CD4-positive, alpha-beta T cell treated with Interferon gamma for 1 hour (primary cell): ENCODE results near the gene SHE.

Source experiments
- DNase-seq: peaks from one replicate; pipeline ENCODE4 v3.0.0-alpha.2; 2020

SHE gene

DNA sequence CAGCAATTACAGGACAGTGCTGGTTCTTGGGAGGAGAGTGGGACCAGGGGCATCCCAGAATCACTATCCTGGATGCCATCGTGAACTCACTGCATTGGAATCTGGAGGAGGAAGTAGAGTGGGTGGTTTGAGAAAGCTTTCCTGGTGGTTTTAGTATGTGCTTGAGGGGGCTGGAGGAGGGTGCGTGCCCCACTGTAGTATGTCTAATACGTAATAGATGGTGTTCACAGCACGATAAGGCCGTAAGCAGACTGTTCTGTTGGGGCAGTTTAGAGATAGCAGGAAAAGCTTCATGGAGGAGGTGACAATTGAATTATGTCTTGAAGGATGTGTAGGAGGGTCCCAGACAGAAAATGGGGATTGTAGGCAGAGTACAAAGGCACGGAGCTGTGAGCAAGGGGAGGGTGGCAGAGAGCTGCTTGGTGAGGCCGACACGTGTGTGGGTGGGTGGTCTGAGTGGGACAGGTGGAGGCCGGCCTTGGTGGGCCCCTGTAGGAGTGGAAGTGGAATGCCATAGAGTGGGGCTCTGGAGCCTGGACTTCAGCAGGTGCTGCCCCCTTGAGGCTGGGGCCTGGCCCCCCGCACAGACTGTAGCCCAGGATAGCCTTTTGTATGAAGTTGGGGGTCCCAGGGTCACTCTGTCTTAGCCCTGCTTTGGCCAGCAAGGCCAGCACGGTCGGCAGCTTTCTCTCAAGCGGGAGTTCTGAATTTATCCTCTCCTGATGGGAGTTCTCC is 60.0 kb downstream of the SHE start:
- no peak for DNase-seq

DNA sequence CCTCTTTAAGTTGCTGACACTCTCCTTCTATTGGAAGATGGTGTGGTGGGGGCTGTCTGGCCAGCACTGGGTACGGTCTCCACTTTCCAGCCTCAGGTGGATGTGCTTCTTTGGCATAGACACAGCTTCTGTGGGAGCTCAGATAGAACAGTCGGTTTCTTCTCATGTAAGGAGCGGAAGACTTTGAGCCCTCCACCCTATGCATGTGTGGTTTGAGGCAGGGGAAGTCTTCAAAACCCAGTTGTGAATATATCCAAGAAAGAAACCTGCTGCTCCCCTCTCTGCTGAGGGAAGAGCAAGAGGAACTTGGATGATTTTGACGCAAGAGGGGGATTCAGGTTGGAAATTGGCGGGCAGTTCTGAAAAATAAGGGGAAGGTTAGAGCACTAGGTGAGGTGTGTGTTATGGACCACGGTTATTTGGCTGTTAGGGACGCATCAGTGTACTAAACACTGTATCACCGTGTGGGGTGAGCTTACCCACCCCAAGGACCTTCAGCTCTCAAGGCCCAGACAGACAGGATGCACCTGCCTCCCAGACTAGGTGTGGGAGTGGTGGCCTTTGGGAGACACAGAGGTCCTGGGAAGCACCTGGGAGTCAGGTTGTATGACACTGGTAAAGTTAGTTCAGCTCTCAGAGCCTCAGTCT is 60.8 kb downstream of the SHE start:
- DNase-seq, result no peak

DNA sequence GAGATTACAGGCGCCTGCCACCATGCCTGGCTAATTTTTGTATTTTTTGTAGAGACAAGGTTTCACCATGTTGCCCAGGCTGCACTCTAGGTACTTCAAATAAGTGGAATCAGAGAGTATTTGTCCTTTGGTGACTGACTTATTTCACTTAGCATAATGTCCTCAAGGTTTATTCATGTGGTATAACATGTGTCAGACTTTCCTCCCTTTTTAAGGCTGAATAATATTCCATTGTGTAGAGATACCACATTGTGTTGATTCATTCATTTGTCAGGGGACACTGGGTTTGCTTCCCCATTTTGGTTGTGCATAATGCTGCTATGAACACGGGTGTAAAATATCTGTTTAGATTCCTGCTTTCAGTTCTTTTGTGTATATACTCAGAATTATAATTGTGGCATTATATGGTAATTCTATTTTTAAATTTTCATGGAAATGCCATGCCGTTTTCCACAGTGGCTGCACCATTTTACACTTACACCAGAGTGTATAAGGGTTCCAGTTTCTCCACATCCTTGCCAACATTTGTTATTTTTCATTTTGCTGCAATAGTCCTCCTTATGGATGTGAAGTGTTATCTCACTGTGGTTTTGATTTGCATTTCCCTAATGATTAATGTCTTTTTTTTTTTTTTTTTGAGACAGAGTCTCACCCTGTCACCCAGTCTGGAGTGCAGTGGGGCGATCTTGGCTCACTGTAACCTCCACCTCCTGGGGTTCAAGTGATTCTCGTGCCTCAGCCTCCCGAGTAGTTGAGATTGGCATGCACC is 62.0 kb downstream of the SHE start:
- DNase-seq, result no peak

- no peak for DNase-seq
Measured at GRCh38 chr1:154436433-154436832, 65.8 kb downstream of the SHE start.

DNA sequence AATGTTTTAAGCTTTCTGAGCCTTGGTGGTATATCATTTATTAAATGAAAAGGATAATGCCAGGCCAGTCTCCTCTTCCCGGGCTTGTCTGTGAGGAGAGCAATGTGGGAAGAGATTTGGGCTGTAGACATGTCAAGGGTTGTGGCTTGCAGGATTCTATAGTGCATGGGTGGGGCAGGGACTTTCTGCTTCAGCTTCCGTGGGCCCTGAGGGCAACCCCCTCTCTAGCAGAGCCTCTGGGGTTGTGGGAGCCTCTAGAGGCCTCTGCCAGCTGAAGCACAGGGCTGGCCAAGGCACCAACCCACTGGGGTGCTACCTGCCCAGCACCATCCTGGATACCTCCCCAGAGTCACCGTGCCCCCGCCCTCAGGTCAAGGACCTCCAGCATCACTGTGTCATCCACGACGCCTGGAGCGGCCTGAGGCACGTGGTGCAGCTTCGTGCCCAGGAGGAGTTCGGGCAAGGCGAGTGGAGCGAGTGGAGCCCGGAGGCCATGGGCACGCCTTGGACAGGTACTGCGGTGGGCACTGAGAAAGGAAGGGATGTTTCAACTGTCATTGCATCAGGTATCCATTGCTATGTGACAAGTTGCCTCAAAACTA is 66.5 kb downstream of the SHE start:
- no peak for DNase-seq

GRCh38 chr1:154434346-154435085 is 67.7 kb downstream of the SHE start:
- DNase-seq, result no peak

- no peak for DNase-seq
Measured at GRCh38 chr1:154433161-154433764, 68.9 kb downstream of the SHE start.

DNA sequence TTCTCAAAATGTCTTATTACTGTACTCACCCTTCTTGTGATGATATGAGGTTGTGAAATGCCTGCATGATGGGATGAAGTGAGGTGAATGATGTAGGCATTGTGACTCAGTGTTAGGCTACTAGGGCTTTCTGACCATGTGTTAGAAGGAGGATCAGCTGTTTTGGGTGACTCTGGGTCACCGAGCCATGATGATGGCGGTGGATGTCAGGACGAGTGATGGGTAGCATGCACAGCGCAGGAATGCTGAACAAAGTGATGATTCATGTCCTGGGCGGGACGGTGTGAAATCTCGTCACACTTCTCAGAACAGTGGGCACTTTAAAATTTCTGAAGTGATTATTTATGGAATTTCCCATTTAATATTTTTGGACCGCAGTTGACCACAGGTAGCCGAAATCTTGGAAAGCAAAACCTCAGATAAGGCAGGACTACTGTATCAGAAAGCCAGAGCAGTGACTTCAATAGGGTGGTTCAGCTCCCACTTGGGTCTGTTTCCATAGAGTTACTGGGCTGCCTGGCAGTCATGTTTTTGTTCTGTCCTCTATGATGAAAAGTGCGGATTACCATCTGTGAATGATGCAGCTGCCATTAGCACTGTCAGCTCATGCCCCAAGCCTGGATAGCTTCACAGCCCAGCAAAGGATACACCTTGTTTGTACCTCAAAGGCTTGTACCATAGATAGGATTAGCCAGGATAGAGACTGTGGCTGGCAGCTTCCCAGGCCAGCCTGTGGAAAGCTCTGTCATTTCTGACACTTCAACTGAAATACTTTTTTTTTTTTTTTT is 70.4 kb downstream of the SHE start:
- peak; percentile 79 for DNase-seq

GRCh38 chr1:154430903-154431302 is 71.3 kb downstream of the SHE start:
- no peak for DNase-seq

GRCh38 chr1:154429841-154430611 is 72.2 kb downstream of the SHE start:
- no peak for DNase-seq
